MCF 10A (cell line): ENCODE data around the gene SUGP1. TPM values are rescaled to one million over a fixed set of nuclear protein-coding genes. Genes with fewer than 3 reads are reported as not detected.

Source experiments
- BruUV-seq: library from RNA; stranded (reverse); fragments of 400-500 nt; replicated peaks from 2 replicates; lab custom pipeline; 2021; lab: Mats Ljungman, UMichigan
- CTCF ChIA-PET: fragments of 300-600 bp; sonication (Branson Sonifier 250); formaldehyde crosslinking; extraction: SDS; loops from one replicate; lab custom pipeline; 2021; ENCODE audit warnings: antibody characterized with exemption, inconsistent platforms; lab: Yijun Ruan, JAX
- POLR2A ChIA-PET: fragments of 300-600, 350-650 bp; sonication (Branson Sonifier 250); formaldehyde crosslinking; extraction: SDS; loops from one replicate; lab custom pipeline; 2020; ENCODE audit warnings: antibody characterized with exemption, inconsistent platforms; lab: Yijun Ruan, JAX
- DNase-seq: peaks from one replicate; pipeline ENCODE4 v3.0.0-alpha.2; 2018; ENCODE audit not compliant: unreplicated experiment
- H3K27ac Mint-ChIP-seq: one replicate; pipeline ENCODE4 v1.8.0; 2022; ENCODE audit warnings: mild to moderate bottlenecking, low read depth, mixed read lengths; ENCODE audit not compliant: unreplicated experiment
- H3K27me3 Mint-ChIP-seq: one replicate; pipeline ENCODE4 v1.8.0; 2022; ENCODE audit warnings: mixed read lengths; ENCODE audit not compliant: insufficient read depth, unreplicated experiment
- H3K36me3 Mint-ChIP-seq: one replicate; pipeline ENCODE4 v1.8.0; 2022; ENCODE audit warnings: mild to moderate bottlenecking, moderate library complexity, mixed read lengths; ENCODE audit not compliant: insufficient read depth, unreplicated experiment
- H3K4me1 Mint-ChIP-seq: one replicate; pipeline ENCODE4 v1.8.0; 2022; ENCODE audit warnings: mixed read lengths; ENCODE audit not compliant: insufficient read depth, unreplicated experiment
- H3K4me3 Mint-ChIP-seq: one replicate; pipeline ENCODE4 v1.8.0; 2022; ENCODE audit warnings: mild to moderate bottlenecking, moderate library complexity, mixed read lengths; ENCODE audit not compliant: unreplicated experiment
- H3K9me3 Mint-ChIP-seq: one replicate; pipeline ENCODE4 v1.8.0; 2022; ENCODE audit warnings: mixed read lengths; ENCODE audit not compliant: unreplicated experiment
- intact Hi-C: fragments of 100-400 bp; cut with micrococcal nuclease; formaldehyde crosslinking; loops from 2 replicates; pipeline ENCODE4 v1.14.1; 2022
- total RNA-seq: library from RNA; stranded (reverse); gene quantifications from 2 replicates; pipeline ENCODE4 v1.2.3, GENCODE V29; 2022
- TF ChIP-seq, protein P1 (sequence below): fragments of 200-600 bp; IDR thresholded peaks from one replicate; pipeline ENCODE4 v1.8.0; 2022; ENCODE audit warnings: antibody characterized with exemption, mild to moderate bottlenecking; ENCODE audit not compliant: unreplicated experiment

Gene SUGP1
- total RNA-seq, 1 experiment from 2014 or later: 51.1 TPM

DNA sequence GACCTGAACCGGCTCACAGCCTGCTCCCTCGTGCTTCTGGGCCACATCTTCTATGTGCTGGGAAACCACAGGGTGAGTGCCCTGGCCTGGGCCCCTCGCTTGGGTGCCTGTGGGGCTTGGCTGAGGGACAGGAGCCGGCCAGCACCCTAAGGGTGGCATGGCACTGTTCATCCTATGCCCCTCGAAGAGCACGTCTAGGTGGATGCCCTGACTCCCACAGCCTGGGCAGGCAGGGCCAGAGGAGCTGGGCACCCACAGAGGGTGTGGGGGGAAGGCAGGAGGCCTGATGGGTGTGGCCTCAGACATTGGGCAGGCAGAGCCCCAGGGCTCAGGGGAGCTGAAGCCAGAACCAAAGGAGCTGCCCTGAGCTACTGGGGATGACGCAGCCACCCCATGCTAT, 29.1 kb upstream of the SUGP1 start:
- no peaks in the 10 kb centered on the region for H3K27me3 Mint-ChIP-seq
- ChIA-PET CTCF (interaction anchor here (0.6 to 1.3 kb wide), 5 partner anchors 11 to 758 kb away, joined by 3 to 5 read pairs (median 3); no protein-coding TSS in a partner anchor), POLR2A (no interaction called here)
- no peaks in the 10 kb centered on the region for H3K9me3 Mint-ChIP-seq
- no peak overlapping the region for H3K4me3 Mint-ChIP-seq
- DNase-seq: no peak
- no TSS peak for BruUV-seq
- H3K27ac Mint-ChIP-seq: no peak overlapping the region
- TF ChIP-seq, protein P1, sequence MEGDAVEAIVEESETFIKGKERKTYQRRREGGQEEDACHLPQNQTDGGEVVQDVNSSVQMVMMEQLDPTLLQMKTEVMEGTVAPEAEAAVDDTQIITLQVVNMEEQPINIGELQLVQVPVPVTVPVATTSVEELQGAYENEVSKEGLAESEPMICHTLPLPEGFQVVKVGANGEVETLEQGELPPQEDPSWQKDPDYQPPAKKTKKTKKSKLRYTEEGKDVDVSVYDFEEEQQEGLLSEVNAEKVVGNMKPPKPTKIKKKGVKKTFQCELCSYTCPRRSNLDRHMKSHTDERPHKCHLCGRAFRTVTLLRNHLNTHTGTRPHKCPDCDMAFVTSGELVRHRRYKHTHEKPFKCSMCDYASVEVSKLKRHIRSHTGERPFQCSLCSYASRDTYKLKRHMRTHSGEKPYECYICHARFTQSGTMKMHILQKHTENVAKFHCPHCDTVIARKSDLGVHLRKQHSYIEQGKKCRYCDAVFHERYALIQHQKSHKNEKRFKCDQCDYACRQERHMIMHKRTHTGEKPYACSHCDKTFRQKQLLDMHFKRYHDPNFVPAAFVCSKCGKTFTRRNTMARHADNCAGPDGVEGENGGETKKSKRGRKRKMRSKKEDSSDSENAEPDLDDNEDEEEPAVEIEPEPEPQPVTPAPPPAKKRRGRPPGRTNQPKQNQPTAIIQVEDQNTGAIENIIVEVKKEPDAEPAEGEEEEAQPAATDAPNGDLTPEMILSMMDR: no peak
- no peaks in the 10 kb centered on the region for H3K4me1 Mint-ChIP-seq
- peaks cover 48% of the 10 kb centered on the region for H3K36me3 Mint-ChIP-seq
- intact Hi-C loops: no loop called here

DNA sequence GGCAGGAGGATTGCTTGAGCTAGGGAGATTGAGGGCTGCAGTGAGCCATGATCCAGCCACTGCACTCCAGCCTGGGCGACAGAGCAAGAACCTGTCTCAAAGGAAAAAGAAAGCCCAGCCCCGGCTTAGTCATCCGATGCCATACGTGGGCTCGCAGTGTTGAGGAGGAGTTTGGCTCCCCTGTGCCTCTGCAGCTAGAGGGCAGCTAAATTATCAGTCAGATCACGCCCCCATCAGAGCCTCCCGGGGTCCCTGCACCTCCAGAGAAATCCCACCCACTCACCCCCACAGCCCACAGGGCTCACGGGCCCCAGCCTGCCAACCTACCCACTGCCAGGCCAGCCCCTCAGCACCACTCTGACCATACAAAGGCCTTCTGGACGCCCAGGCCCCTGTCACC, 28.0 kb upstream of the SUGP1 start:
- Mint-ChIP-seq H3K9me3 (no peaks in the 10 kb centered on the region), H3K4me3 (no peak overlapping the region), H3K4me1 (no peaks in the 10 kb centered on the region), H3K27me3 (no peaks in the 10 kb centered on the region), H3K27ac (no peak overlapping the region), H3K36me3 (peaks cover 54% of the 10 kb centered on the region)
- DNase-seq: peak; percentile 36
- intact Hi-C loops: no loop called here
- BruUV-seq: no TSS peak
- CTCF ChIA-PET: interaction anchor here (0.6 kb wide), 1 partner anchor 143 kb away, joined by 3 read pairs; no protein-coding TSS in a partner anchor
- TF ChIP-seq, protein P1: no peak
- POLR2A ChIA-PET: interaction anchor here (0.6 kb wide), 1 partner anchor 27 kb away, joined by 3 read pairs; no protein-coding TSS in a partner anchor

DNA sequence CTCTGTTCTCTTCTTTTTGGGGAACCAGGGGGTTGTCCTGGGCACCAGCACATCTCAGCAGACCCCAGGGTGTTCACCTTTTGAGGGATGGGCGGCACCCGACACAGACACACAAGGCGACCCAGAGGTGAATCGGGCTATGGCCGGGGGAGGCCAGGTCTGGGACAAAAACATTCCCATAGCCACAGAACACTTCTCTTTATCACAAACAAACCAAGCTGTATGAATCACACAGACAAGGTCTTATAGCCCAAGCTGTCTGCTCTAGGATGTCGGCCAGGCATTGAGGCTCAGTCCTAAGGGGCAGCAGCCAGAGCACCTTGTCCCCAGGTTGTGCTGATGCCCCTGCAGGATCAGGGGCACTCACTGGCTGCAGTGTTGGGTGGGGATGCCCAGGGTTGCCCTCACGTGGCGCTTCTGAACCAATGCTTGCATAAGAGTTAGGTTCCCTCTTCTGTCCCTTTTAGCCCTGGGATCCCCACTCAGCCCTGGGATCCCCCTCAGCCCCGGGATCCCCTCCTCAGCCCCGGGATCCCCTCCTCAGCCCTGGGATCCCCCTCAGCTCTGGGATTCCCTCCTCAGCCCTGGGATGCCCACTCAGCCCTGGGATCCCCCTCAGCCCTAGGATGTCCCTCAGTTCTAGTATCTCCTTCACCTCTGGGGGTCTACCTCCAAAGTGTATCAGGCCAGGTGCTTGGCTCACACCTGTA, 27.2 kb upstream of the SUGP1 start:
- no peak for DNase-seq
- TF ChIP-seq, protein P1: no peak
- POLR2A ChIA-PET: no interaction called here
- H3K9me3 Mint-ChIP-seq: no peaks in the 10 kb centered on the region
- CTCF ChIA-PET: interaction anchor here (0.8 to 1.1 kb wide), 3 partner anchors 10 to 157 kb away, joined by 3 to 5 read pairs (median 4); no protein-coding TSS in a partner anchor
- H3K4me1 Mint-ChIP-seq: no peaks in the 10 kb centered on the region
- H3K27ac Mint-ChIP-seq: no peak overlapping the region
- no TSS peak for BruUV-seq
- no peak overlapping the region for H3K4me3 Mint-ChIP-seq
- no peaks in the 10 kb centered on the region for H3K27me3 Mint-ChIP-seq
- intact Hi-C loops: no loop called here
- peaks cover 56% of the 10 kb centered on the region for H3K36me3 Mint-ChIP-seq

DNA sequence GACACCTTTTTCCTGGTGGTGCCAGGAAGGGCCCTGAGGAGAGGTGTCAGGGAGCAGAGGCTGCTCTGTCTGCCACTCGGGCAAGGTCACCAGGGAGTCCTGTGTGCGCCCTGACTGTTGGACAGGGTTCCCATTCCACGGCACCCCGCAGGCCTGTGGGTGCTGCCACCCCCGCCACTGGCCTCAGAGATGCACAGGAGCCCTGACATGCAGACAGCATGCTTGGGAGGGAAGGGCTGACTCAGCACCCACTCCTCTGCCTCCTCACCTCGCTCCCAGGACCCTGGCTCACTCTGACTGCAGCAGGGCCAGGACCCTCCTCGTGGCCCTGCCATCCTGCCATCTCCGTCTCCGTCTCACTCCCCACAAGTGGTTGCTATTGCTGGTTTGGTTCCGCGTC, 25.7 kb upstream of the SUGP1 start:
- TF ChIP-seq, protein P1: no peak
- BruUV-seq: no TSS peak
- ChIA-PET POLR2A (interaction anchor here (0.6 to 1.1 kb wide), 2 partner anchors 12 to 171 kb away, joined by 3 read pairs; no protein-coding TSS in a partner anchor), CTCF (interaction anchor here (1.3 kb wide), 1 partner anchor 15 kb away, joined by 4 read pairs; no protein-coding TSS in a partner anchor)
- Mint-ChIP-seq H3K4me1 (no peaks in the 10 kb centered on the region), H3K27ac (no peak overlapping the region), H3K36me3 (peaks cover 58% of the 10 kb centered on the region), H3K9me3 (no peaks in the 10 kb centered on the region), H3K27me3 (no peaks in the 10 kb centered on the region), H3K4me3 (no peak overlapping the region)
- intact Hi-C loops: no loop called here
- no peak for DNase-seq
